ENCODE results near the gene PPM1B. TPM values are rescaled to one million over a fixed set of nuclear protein-coding genes. Genes with fewer than 3 reads are reported as not detected.

Gene PPM1B
- total and polyA plus RNA-seq, 8 donors: 11.7 to 122 (median 28.9) TPM

DNA sequence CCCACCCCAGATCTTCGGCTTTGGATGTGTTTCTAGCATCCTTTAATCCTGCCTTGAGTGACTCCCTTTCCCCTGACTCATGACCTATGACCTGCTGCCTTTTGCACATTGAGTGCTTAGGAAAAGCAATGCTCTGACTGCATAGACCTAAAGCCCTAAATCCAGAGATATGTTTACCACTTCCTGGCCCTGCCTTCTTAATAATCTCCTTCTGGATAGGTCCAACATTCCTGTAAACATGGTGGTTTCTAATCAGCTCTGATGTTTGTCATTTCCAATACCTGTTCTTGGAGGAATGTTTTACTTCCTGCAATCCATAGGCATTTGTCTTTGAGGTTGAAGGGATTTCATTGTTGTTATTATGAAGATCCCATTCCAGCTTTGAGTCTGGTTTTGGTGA is 108.9 kb downstream of the PPM1B start:
- no peaks in the 10 kb centered on the region for H3K36me3 ChIP-seq
- TF ChIP-seq EP300 (IDR thresholded peaks at IDR 0.05) (no peak), POLR2AphosphoS5 (IDR thresholded peaks at IDR 0.05) (no peak), POLR2A (IDR thresholded peaks at IDR 0.05) (no peak)
- TF ChIP-seq, protein P1, sequence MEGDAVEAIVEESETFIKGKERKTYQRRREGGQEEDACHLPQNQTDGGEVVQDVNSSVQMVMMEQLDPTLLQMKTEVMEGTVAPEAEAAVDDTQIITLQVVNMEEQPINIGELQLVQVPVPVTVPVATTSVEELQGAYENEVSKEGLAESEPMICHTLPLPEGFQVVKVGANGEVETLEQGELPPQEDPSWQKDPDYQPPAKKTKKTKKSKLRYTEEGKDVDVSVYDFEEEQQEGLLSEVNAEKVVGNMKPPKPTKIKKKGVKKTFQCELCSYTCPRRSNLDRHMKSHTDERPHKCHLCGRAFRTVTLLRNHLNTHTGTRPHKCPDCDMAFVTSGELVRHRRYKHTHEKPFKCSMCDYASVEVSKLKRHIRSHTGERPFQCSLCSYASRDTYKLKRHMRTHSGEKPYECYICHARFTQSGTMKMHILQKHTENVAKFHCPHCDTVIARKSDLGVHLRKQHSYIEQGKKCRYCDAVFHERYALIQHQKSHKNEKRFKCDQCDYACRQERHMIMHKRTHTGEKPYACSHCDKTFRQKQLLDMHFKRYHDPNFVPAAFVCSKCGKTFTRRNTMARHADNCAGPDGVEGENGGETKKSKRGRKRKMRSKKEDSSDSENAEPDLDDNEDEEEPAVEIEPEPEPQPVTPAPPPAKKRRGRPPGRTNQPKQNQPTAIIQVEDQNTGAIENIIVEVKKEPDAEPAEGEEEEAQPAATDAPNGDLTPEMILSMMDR (IDR thresholded peaks at IDR 0.05): no peak
- no peak for DNase-seq
- intact Hi-C loops (cut with DNase I; ENCODE audit: low total_unique reads): no loop called here
- no peaks in the 10 kb centered on the region for H3K9me3 ChIP-seq
- H3K27me3 ChIP-seq: no peaks in the 10 kb centered on the region
- no peak overlapping the region for H3K27ac ChIP-seq
- H3K4me3 ChIP-seq: no peak overlapping the region
- peaks cover 0 to 15% (median 7%) of the 10 kb centered on the region in 4 donors for H3K4me1 ChIP-seq
- 43 to 77% (median 65%) methylated on average over 1 of the region's 1 CpG for WGBS, 5 donors

DNA sequence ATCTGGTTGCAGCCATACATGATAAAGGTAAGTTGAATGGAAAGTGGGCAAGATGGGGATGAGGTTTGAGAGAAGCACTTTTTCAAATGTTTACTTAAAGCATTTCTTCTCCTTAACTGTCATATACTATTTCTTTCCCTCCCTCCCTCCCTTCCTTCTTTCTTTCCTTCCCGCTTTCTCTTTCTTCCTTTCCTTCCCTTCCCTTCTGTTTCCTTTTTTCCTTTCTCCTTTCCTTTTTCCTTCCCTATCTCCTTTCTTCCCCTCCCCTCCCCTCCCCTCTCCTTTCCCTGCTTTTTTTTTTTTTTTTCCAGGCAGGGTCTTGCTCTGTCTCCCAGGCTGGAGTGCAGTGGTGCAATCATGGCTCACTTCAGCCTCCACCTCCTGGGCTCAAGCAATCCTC is 112.2 kb downstream of the PPM1B start:
- 80 to 100% (median 95%) methylated on average over 1 of the region's 1 CpG for WGBS, 5 donors
- no peaks in the 10 kb centered on the region for H3K36me3 ChIP-seq
- H3K9me3 ChIP-seq: no peaks in the 10 kb centered on the region
- intact Hi-C loops (cut with DNase I; ENCODE audit: low total_unique reads): no loop called here
- H3K4me1 ChIP-seq: peaks cover 0 to 17% (median 5%) of the 10 kb centered on the region in 4 donors
- no peaks in the 10 kb centered on the region for H3K27me3 ChIP-seq
- DNase-seq: no peak
- H3K27ac ChIP-seq: no peak overlapping the region
- TF ChIP-seq EP300 (IDR thresholded peaks at IDR 0.05): no peak
- no peak for TF ChIP-seq POLR2AphosphoS5 (IDR thresholded peaks at IDR 0.05)
- TF ChIP-seq POLR2A (IDR thresholded peaks at IDR 0.05): no peak
- TF ChIP-seq, protein P1 (IDR thresholded peaks at IDR 0.05): no peak
- no peak overlapping the region for H3K4me3 ChIP-seq

Small RNA genes within 50 kb of the gene (small RNA-seq; reads per million reads assigned to genes)
- gene RNU6-566P: 0 reads per million in 4 donors

Other genes starting within 250 kb of the PPM1B start
- 100 to 1,000 TPM in 1 of 5 donors, 10 to 100 TPM in 4; 18.1 to 124 (median 67.9) TPM for gene LRPPRC, start 172.9 kb upstream of the PPM1B start, total RNA-seq
- 10 to 100 TPM; 12.6 to 26.7 (median 21.5) TPM for gene LRPPRC, start 172.9 kb upstream of the PPM1B start, polyA plus RNA-seq
- gene SLC3A1, start 106.6 kb downstream of the PPM1B start, total RNA-seq: 1 to 10 TPM in 2 of 5 donors, under 1 TPM in 1, not detected in 2; 0.72 to 9.0 (median 1.7) TPM
- gene SLC3A1, start 106.6 kb downstream of the PPM1B start, polyA plus RNA-seq: under 1 TPM; 0.25 to 0.83 (median 0.76) TPM
- gene PREPL, start 192.6 kb downstream of the PPM1B start, total RNA-seq: 10 to 100 TPM; 15.9 to 65.0 (median 33.3) TPM
- 10 to 100 TPM in 2 of 3 donors, 1 to 10 TPM in 1; 8.1 to 11.9 (median 11.7) TPM for gene PREPL, start 192.6 kb downstream of the PPM1B start, polyA plus RNA-seq
- 10 to 100 TPM in 2 of 5 donors, 1 to 10 TPM in 3; 1.4 to 27.4 (median 8.8) TPM for gene CAMKMT, start 193.1 kb downstream of the PPM1B start, total RNA-seq
- gene CAMKMT, start 193.1 kb downstream of the PPM1B start, polyA plus RNA-seq: 1 to 10 TPM; 3.8 to 7.5 (median 5.0) TPM

Data from stomach (tissue), 9 donors.